A549 (cell line): ENCODE measurements around the gene EAF1. TPM values are rescaled to one million over a fixed set of nuclear protein-coding genes. Genes with fewer than 3 reads are reported as not detected.

Experiments used
- ATAC-seq, 2 experiments: fragments of 200-7000 bp in 1 of 2; fragments of >200 bp in 1 of 2; cut with Nextera tagmentation in 1 of 2; cut with Tn5 transposase in 1 of 2; 3 replicates each; pipeline versions ENCODE4 v1.8.0 to v1.9.1; 2018 to 2020; ENCODE audit warnings: mild to moderate bottlenecking in 1 of 2, moderate library complexity in 1 of 2
- CTCF ChIA-PET: fragments of 300-600 bp; sonication (Branson Sonifier 250); formaldehyde crosslinking; extraction: SDS; loops from one replicate; lab custom pipeline; 2021; ENCODE audit warnings: antibody characterized with exemption, inconsistent platforms; lab: Yijun Ruan, JAX
- POLR2A ChIA-PET: fragments of 350-600 bp; formaldehyde crosslinking; extraction: SDS; loops from one replicate; lab custom pipeline; 2021; ENCODE audit warnings: antibody characterized with exemption, inconsistent platforms; lab: Yijun Ruan, JAX
- DNase-seq, 2 experiments: peaks; one replicate each; pipeline versions ENCODE4 v3.0.0 to v3.0.0-alpha.2; 2011 to 2016; ENCODE audit warnings: low read depth in 1 of 2, low spot score in 1 of 2
- FAIRE-seq: peaks from 2 replicates; lab custom pipeline; 2011; peaks lifted over from hg19 to GRCh38; lab: Jason Lieb, UNC
- H3K27ac ChIP-seq, 2 experiments: fragments of >200 bp; sonication (Bioruptor Twin); formaldehyde crosslinking; 3 replicates each; pipeline ENCODE4 v1.5.1; 2016 to 2017
- H3K4me1 ChIP-seq: fragments of >200 bp; sonication (Bioruptor Twin); formaldehyde crosslinking; 3 replicates; pipeline ENCODE4 v1.6.1; 2016
- H3K4me2 ChIP-seq: fragments of >200 bp; sonication (Bioruptor Twin); formaldehyde crosslinking; 3 replicates; pipeline ENCODE4 v1.6.1; 2016
- H3K4me3 ChIP-seq: fragments of >200 bp; sonication (Bioruptor Twin); formaldehyde crosslinking; 3 replicates; pipeline ENCODE4 v1.5.1; 2016
- H3K9me3 ChIP-seq: fragments of >200 bp; sonication (Bioruptor Twin); formaldehyde crosslinking; 3 replicates; pipeline ENCODE4 v1.6.1; 2016
- BHLHE40 ChIP-seq: IDR thresholded peaks from 2 replicates; pipeline ENCODE4 v1.6.1; 2012; ENCODE audit warnings: low read depth, low read length, inconsistent platforms
- CHD2 ChIP-seq: fragments of 150-350 bp; IDR thresholded peaks from 2 replicates; pipeline ENCODE4 v1.6.1; 2014; ENCODE audit warnings: low read length; ENCODE audit not compliant: partially characterized antibody
- CHD4 ChIP-seq: fragments of 200-600 bp; sonication (generic); IDR thresholded peaks from 2 replicates; pipeline ENCODE4 v1.6.1; 2016; ENCODE audit warnings: antibody characterized with exemption, mild to moderate bottlenecking, borderline replicate concordance
- EHF ChIP-seq: fragments of 250-450 bp; sonication (Bioruptor Pico); IDR thresholded peaks from 2 replicates; pipeline ENCODE4 v1.5.0; 2020; ENCODE audit warnings: mild to moderate bottlenecking
- HOXB13 ChIP-seq: fragments of 250-450 bp; sonication (Bioruptor Pico); IDR thresholded peaks from 2 replicates; pipeline ENCODE4 v1.5.0; 2020; ENCODE audit warnings: low read depth, mild to moderate bottlenecking, moderate library complexity
- HOXB5 ChIP-seq: fragments of 250-450 bp; sonication (Bioruptor Pico); IDR thresholded peaks from 2 replicates; pipeline ENCODE4 v1.5.0; 2020; ENCODE audit warnings: mild to moderate bottlenecking, moderate library complexity
- JUN ChIP-seq, 2 experiments: fragments of >200 bp; sonication (Bioruptor Twin); formaldehyde crosslinking; IDR thresholded peaks; 2 replicates in 1 of 2; 3 replicates in 1 of 2; pipeline ENCODE4 v1.6.1; 2016 to 2017
- JUNB ChIP-seq: fragments of >200 bp; sonication (Bioruptor Twin); formaldehyde crosslinking; IDR thresholded peaks from 2 replicates; pipeline ENCODE4 v1.6.1; 2016
- KDM1A ChIP-seq: fragments of 200-600 bp; sonication (generic); IDR thresholded peaks from 2 replicates; pipeline ENCODE4 v1.6.1; 2016; ENCODE audit warnings: low read depth, mild to moderate bottlenecking
- MAFK ChIP-seq: fragments of 450-650 bp; IDR thresholded peaks from 2 replicates; pipeline ENCODE4 v1.6.1; 2014; ENCODE audit not compliant: partially characterized antibody
- NPAS2 ChIP-seq: fragments of 250-450 bp; sonication (Bioruptor Pico); IDR thresholded peaks from 2 replicates; pipeline ENCODE4 v1.8.0; 2022; ENCODE audit warnings: mild to moderate bottlenecking, moderate library complexity, borderline replicate concordance
- POLR2A ChIP-seq: IDR thresholded peaks from 2 replicates; pipeline ENCODE4 v1.6.1; 2012; ENCODE audit warnings: mild to moderate bottlenecking, low read length
- RCOR1 ChIP-seq: fragments of 150-350 bp; IDR thresholded peaks from 2 replicates; pipeline ENCODE4 v1.6.1; 2014; ENCODE audit warnings: antibody characterized with exemption, low read length, low read depth
- RNF2 ChIP-seq: fragments of 200-600 bp; sonication (generic); IDR thresholded peaks from 2 replicates; pipeline ENCODE4 v1.6.1; 2016; ENCODE audit warnings: low read depth, mild to moderate bottlenecking, antibody characterized with exemption, moderate library complexity, borderline replicate concordance
- SMC3 ChIP-seq: fragments of >200 bp; sonication (Bioruptor Twin); formaldehyde crosslinking; IDR thresholded peaks from 3 replicates; pipeline ENCODE4 v1.6.1; 2018; ENCODE audit warnings: inconsistent platforms
- ZFP36 ChIP-seq: fragments of 450-650 bp; IDR thresholded peaks from 2 replicates; pipeline ENCODE4 v1.6.1; 2014; ENCODE audit warnings: borderline replicate concordance; ENCODE audit not compliant: partially characterized antibody
- WGBS: methylation state at CpG from one replicate; pipeline ENCODE4 v1.1.6; 2017; ENCODE audit errors: missing lambda C conversion rate; 5-methylcytosine and 5-hydroxymethylcytosine counted together
- polyA plus RNA-seq, 4 experiments: library from polyadenylated mRNA; depleted of rRNA in 3 of 4; stranded (reverse); fragments of >200 nt; fragmentation: RNase III in 1 of 4; extraction: RNeasy Plus Mini Kit Qiagen cat#74134 plus additional on column Dnase treatment in 1 of 4; gene quantifications; 2 replicates in 3 of 4; 3 replicates in 1 of 4; pipeline ENCODE4 v1.2.3, GENCODE V29; 2011 to 2017
- TF ChIP-seq, protein P1 (sequence below): IDR thresholded peaks from 2 replicates; pipeline ENCODE4 v1.6.1; 2012
- TF ChIP-seq, protein P2 (sequence below): fragments of >200 bp; sonication (Bioruptor Twin); formaldehyde crosslinking; IDR thresholded peaks from 3 replicates; pipeline ENCODE4 v1.5.1; 2016
- TF ChIP-seq, protein P3 (sequence below): fragments of 250-450 bp; sonication (Bioruptor Pico); IDR thresholded peaks from 2 replicates; pipeline ENCODE4 v1.5.0; 2021; ENCODE audit warnings: mild to moderate bottlenecking, moderate library complexity, borderline replicate concordance
- TF ChIP-seq, protein P4 (sequence below): IDR thresholded peaks from 2 replicates; pipeline ENCODE4 v1.6.1; 2012
- TF ChIP-seq, protein P5 (sequence below): fragments of 250-450 bp; sonication (Bioruptor Pico); IDR thresholded peaks from 2 replicates; pipeline ENCODE4 v1.5.0; 2020; ENCODE audit warnings: low read depth, mild to moderate bottlenecking, moderate library complexity
- TF ChIP-seq, protein P6 (sequence below): fragments of >200 bp; sonication (Bioruptor Twin); formaldehyde crosslinking; IDR thresholded peaks from 2 replicates; pipeline ENCODE4 v1.6.1; 2016
- TF ChIP-seq, protein P7 (sequence below): IDR thresholded peaks from 2 replicates; pipeline ENCODE4 v1.6.1; 2012; ENCODE audit warnings: low read depth, borderline replicate concordance

EAF1 gene
- polyA plus RNA-seq, 2 of the 4 experiments (the other 2 are of a cell fraction) = 13.9 to 20.7 TPM

DNA sequence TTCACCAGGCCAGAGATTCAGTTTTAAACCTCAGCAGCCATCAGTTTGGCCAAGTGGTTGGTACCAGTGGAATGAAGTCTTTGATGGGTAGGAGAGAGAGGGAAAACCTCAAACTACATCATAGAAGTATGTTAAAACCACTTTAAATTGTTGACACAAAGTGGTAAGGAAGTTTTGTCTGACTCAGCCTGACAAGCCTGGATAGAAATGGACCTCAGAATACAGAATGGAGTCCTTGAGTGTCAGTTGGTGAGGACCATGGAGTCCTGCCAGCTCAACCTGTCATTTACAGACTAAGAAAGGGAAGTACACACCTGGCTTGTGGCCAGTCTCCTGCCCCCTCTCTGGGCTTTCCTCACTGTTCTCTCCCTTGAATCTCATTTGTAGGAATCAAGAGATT, 12.1 kb downstream of the EAF1 start:
- DNase-seq (no peak), FAIRE-seq (no peak), ATAC-seq (no peak)
- TF ChIP-seq BHLHE40 = no peak
- no peak for TF ChIP-seq JUN (IDR thresholded peaks at IDR 0.05)
- H3K4me3 ChIP-seq = no peak overlapping the region
- no peak overlapping the region for H3K4me2 ChIP-seq
- CTCF ChIA-PET = interaction anchor here (1.2 to 1.3 kb wide), 2 partner anchors 35 to 173 kb away, joined by 3 read pairs; no protein-coding TSS in a partner anchor
- no peaks in the 10 kb centered on the region for H3K4me1 ChIP-seq
- H3K9me3 ChIP-seq = no peaks in the 10 kb centered on the region
- no peak overlapping the region for H3K27ac ChIP-seq
- POLR2A ChIA-PET = interaction anchor here (0.5 kb wide), 1 partner anchor 169 kb away, joined by 4 read pairs; no protein-coding TSS in a partner anchor

DNA sequence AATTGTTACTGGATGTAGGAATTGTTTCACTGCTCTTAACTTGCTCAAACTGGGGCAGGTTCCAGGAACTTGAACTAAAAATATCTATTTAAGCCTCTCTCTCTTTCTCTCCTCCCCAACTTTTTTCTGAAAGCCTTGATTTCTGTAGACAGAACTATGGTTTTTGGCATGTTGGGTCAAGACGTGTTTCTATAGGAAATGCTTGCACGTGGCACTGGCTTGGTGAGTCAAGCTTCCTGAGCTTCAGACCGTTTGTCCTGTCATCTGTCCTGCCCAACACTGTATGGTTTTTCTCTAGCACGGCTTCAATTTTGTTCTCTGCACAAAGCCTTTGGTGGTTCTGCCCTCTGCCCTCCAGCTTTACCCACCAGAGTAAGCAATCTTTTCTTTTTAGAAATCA, 13.5 kb downstream of the EAF1 start:
- Histone ChIP-seq H3K4me2 (no peak overlapping the region), H3K4me3 (no peak overlapping the region), H3K4me1 (no peaks in the 10 kb centered on the region), H3K27ac (no peak overlapping the region), H3K9me3 (no peaks in the 10 kb centered on the region)
- POLR2A ChIA-PET = no interaction called here
- CTCF ChIA-PET = no interaction called here
- FAIRE-seq (no peak), ATAC-seq (no peak), DNase-seq (no peak)
- TF ChIP-seq NPAS2 (CRISPR knock-in tag) = no peak
- no peak for TF ChIP-seq HOXB5
- TF ChIP-seq ZFP36 = no peak
- TF ChIP-seq, protein P1, sequence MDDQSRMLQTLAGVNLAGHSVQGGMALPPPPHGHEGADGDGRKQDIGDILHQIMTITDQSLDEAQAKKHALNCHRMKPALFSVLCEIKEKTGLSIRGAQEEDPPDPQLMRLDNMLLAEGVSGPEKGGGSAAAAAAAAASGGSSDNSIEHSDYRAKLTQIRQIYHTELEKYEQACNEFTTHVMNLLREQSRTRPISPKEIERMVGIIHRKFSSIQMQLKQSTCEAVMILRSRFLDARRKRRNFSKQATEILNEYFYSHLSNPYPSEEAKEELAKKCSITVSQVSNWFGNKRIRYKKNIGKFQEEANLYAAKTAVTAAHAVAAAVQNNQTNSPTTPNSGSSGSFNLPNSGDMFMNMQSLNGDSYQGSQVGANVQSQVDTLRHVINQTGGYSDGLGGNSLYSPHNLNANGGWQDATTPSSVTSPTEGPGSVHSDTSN = no peak
- TF ChIP-seq CHD2 = no peak
- TF ChIP-seq SMC3 = no peak
- TF ChIP-seq KDM1A = no peak
- TF ChIP-seq, protein P2, sequence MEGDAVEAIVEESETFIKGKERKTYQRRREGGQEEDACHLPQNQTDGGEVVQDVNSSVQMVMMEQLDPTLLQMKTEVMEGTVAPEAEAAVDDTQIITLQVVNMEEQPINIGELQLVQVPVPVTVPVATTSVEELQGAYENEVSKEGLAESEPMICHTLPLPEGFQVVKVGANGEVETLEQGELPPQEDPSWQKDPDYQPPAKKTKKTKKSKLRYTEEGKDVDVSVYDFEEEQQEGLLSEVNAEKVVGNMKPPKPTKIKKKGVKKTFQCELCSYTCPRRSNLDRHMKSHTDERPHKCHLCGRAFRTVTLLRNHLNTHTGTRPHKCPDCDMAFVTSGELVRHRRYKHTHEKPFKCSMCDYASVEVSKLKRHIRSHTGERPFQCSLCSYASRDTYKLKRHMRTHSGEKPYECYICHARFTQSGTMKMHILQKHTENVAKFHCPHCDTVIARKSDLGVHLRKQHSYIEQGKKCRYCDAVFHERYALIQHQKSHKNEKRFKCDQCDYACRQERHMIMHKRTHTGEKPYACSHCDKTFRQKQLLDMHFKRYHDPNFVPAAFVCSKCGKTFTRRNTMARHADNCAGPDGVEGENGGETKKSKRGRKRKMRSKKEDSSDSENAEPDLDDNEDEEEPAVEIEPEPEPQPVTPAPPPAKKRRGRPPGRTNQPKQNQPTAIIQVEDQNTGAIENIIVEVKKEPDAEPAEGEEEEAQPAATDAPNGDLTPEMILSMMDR = no peak
- no peak for TF ChIP-seq JUN (IDR thresholded peaks at IDR 0.05)
- no peak for TF ChIP-seq MAFK
- 83% methylated on average over 4 of the region's 4 CpGs for WGBS

DNA sequence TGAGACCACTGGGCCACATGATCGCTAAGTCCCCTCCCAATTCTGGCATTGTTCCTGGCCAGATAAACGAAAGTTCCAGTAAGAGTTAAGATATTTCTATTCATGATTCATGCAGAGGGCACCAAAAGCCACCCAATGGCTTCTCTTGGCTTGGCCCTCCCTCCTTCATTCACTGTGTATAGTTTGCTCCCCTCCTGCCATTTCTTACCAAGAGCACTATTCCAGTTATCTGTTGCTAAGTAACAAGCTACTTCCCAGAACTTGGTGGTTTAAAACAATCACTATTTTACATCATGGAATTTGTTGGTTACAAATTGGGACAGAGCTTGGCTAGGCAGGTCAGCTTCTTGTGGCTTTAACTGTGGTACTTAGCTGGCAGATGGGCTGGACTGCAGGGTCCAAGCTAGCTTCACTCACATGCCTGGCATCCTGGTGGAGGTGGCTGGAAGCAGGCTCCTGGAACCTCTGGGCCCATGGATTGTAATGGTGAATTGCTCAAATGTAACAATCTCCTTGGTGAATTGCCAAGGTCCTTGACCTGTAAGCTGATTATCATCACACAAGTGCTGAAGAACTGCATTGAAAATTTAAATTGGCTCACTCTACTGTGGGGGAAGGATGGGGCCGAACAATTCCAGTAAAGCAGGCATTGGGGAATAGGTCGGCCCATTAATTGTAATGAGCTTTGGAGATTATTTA, 16.6 kb downstream of the EAF1 start:
- FAIRE-seq (no peak), DNase-seq (no peak), ATAC-seq (no peak; a peak in 1 of 6 replicates)
- ChIA-PET POLR2A (no interaction called here), CTCF (interaction anchor here (0.7 to 1.2 kb wide), 3 partner anchors 10 to 1867 kb away, joined by 3 to 5 read pairs (median 3); no protein-coding TSS in a partner anchor)
- TF ChIP-seq RCOR1 (no peak), HOXB13 (no peak), JUN (IDR thresholded peaks at IDR 0.05) (no peak), RNF2 (no peak), EHF (CRISPR knock-in tag) (no peak), POLR2A (no peak), HOXB5 (no peak), JUNB (no peak), NPAS2 (CRISPR knock-in tag) (no peak), SMC3 (no peak), CHD4 (no peak), KDM1A (no peak)
- TF ChIP-seq, protein P3, sequence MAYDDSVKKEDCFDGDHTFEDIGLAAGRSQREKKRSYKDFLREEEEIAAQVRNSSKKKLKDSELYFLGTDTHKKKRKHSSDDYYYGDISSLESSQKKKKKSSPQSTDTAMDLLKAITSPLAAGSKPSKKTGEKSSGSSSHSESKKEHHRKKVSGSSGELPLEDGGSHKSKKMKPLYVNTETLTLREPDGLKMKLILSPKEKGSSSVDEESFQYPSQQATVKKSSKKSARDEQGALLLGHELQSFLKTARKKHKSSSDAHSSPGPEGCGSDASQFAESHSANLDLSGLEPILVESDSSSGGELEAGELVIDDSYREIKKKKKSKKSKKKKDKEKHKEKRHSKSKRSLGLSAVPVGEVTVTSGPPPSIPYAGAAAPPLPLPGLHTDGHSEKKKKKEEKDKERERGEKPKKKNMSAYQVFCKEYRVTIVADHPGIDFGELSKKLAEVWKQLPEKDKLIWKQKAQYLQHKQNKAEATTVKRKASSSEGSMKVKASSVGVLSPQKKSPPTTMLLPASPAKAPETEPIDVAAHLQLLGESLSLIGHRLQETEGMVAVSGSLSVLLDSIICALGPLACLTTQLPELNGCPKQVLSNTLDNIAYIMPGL (CRISPR knock-in tag) = no peak
- TF ChIP-seq, protein P4, sequence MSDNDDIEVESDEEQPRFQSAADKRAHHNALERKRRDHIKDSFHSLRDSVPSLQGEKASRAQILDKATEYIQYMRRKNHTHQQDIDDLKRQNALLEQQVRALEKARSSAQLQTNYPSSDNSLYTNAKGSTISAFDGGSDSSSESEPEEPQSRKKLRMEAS = no peak
- TF ChIP-seq, protein P5, sequence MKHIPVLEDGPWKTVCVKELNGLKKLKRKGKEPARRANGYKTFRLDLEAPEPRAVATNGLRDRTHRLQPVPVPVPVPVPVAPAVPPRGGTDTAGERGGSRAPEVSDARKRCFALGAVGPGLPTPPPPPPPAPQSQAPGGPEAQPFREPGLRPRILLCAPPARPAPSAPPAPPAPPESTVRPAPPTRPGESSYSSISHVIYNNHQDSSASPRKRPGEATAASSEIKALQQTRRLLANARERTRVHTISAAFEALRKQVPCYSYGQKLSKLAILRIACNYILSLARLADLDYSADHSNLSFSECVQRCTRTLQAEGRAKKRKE = no peak
- TF ChIP-seq, protein P6, sequence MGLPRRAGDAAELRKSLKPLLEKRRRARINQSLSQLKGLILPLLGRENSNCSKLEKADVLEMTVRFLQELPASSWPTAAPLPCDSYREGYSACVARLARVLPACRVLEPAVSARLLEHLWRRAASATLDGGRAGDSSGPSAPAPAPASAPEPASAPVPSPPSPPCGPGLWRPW = no peak
- TF ChIP-seq, protein P7, sequence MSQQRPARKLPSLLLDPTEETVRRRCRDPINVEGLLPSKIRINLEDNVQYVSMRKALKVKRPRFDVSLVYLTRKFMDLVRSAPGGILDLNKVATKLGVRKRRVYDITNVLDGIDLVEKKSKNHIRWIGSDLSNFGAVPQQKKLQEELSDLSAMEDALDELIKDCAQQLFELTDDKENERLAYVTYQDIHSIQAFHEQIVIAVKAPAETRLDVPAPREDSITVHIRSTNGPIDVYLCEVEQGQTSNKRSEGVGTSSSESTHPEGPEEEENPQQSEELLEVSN = no peak
- Histone ChIP-seq H3K4me3 (no peak overlapping the region), H3K4me2 (no peak overlapping the region), H3K4me1 (no peaks in the 10 kb centered on the region), H3K27ac (no peak overlapping the region), H3K9me3 (no peaks in the 10 kb centered on the region)
- 84% methylated on average over 4 of the region's 4 CpGs for WGBS
